ENCODE results near the gene SCFD2.

SCFD2 gene

GRCh38 chr4:52966172-52966571, 399.7 kb downstream of the SCFD2 start:
- no peak overlapping the region for H3K4me3 ChIP-seq (ENCODE audit: low read depth, low read length)
- no peak for TF ChIP-seq CTCF (IDR thresholded peaks at IDR 0.05; ENCODE audit: low read depth, low read length)

- TF ChIP-seq CTCF (IDR thresholded peaks at IDR 0.05; ENCODE audit: low read depth, low read length), result no peak
These were observed 401.2 kb downstream of the SCFD2 start for GRCh38 chr4:52964561-52965101.

GRCh38 chr4:52964011-52964410, 401.9 kb downstream of the SCFD2 start:
- no peak for TF ChIP-seq CTCF (IDR thresholded peaks at IDR 0.05; ENCODE audit: low read depth, low read length)
- H3K4me3 ChIP-seq (ENCODE audit: low read depth, low read length), result no peak overlapping the region

More at GRCh38 chr4:52964561-52965101, 401.2 kb downstream of the SCFD2 start:
- H3K4me3 ChIP-seq (ENCODE audit: low read depth, low read length), result no peak overlapping the region

- no peak overlapping the region for H3K4me3 ChIP-seq (ENCODE audit: low read depth, low read length)
- TF ChIP-seq CTCF (IDR thresholded peaks at IDR 0.05; ENCODE audit: low read depth, low read length), result no peak
These were observed 403.1 kb downstream of the SCFD2 start for GRCh38 chr4:52962721-52963120.

- TF ChIP-seq CTCF (IDR thresholded peaks at IDR 0.05; ENCODE audit: low read depth, low read length), result no peak
These were observed 404.0 kb downstream of the SCFD2 start for GRCh38 chr4:52961666-52962412.

GRCh38 chr4:52959541-52959940, 406.3 kb downstream of the SCFD2 start:
- no peak for TF ChIP-seq CTCF (IDR thresholded peaks at IDR 0.05; ENCODE audit: low read depth, low read length)
- no peak overlapping the region for H3K4me3 ChIP-seq (ENCODE audit: low read depth, low read length)

More at GRCh38 chr4:52961666-52962412, 404.0 kb downstream of the SCFD2 start:
- no peak overlapping the region for H3K4me3 ChIP-seq (ENCODE audit: low read depth, low read length)

- no peak overlapping the region for H3K4me3 ChIP-seq (ENCODE audit: low read depth, low read length)
- TF ChIP-seq CTCF (IDR thresholded peaks at IDR 0.05; ENCODE audit: low read depth, low read length), result no peak
These were observed 407.8 kb downstream of the SCFD2 start for GRCh38 chr4:52957835-52958631.
